Small intestine (tissue), 7 donors: ENCODE results near the gene HOXB8. TPM values are rescaled to one million over a fixed set of nuclear protein-coding genes. Genes with fewer than 3 reads are reported as not detected.

Experiments used
- DNase-seq, 2 donors: peaks; one replicate each; pipeline versions ENCODE4 v3.0.0 to v3.0.0-alpha.2; 2013
- FAIRE-seq: peaks from 2 replicates; lab custom pipeline; 2012; peaks lifted over from hg19 to GRCh38; lab: Jason Lieb, UNC
- H3K27ac ChIP-seq, 3 donors: one replicate each; pipeline ENCODE4 v1.5.1; 2013; ENCODE audit warnings: low read length in 2 of 3, mild to moderate bottlenecking in 2 of 3, control low read depth in 1 of 3, inconsistent platforms in 1 of 3, low read depth in 1 of 3, moderate library complexity in 1 of 3
- H3K27me3 ChIP-seq, 3 donors: one replicate each; pipeline ENCODE4 v1.6.1; 2013; ENCODE audit warnings: low read length in 3 of 3, inconsistent platforms in 1 of 3; ENCODE audit not compliant: control insufficient read depth in 3 of 3, insufficient read depth in 3 of 3
- H3K36me3 ChIP-seq, 3 donors: one replicate each; pipeline ENCODE4 v1.6.1; 2013; ENCODE audit warnings: low read length in 3 of 3, inconsistent platforms in 1 of 3, low read depth in 1 of 3, mild to moderate bottlenecking in 1 of 3, moderate library complexity in 1 of 3; ENCODE audit not compliant: control insufficient read depth in 3 of 3, insufficient read depth in 2 of 3
- H3K4me1 ChIP-seq, 3 donors: one replicate each; pipeline ENCODE4 v1.6.1; 2013; ENCODE audit warnings: low read length in 2 of 3, inconsistent platforms in 1 of 3, low read depth in 1 of 3, mild to moderate bottlenecking in 1 of 3, moderate library complexity in 1 of 3; ENCODE audit not compliant: control insufficient read depth in 3 of 3, insufficient read depth in 2 of 3
- H3K4me3 ChIP-seq, 3 donors: one replicate each; pipeline ENCODE4 v1.5.1; 2013; ENCODE audit warnings: low read length in 3 of 3, control low read depth in 1 of 3, inconsistent platforms in 1 of 3, low read depth in 1 of 3, mild to moderate bottlenecking in 1 of 3, moderate library complexity in 1 of 3
- H3K9me3 ChIP-seq, 2 donors: one replicate each; pipeline ENCODE4 v1.6.1; 2013; ENCODE audit warnings: low read depth in 1 of 2, low read length in 1 of 2; ENCODE audit not compliant: control insufficient read depth in 2 of 2, insufficient read depth in 1 of 2
- WGBS, 3 donors: extraction: QIAGEN DNeasy Blood & Tissue Kit; methylation state at CpG; one replicate each; pipeline ENCODE4 v1.1.7; 2013; 5-methylcytosine and 5-hydroxymethylcytosine counted together
- polyA plus RNA-seq, 4 donors: library from polyadenylated mRNA; stranded (reverse) in 3 of 4; unstranded in 1 of 4; fragments of 200-250 nt in 3 of 4; fragments of 120-200 nt in 1 of 4; gene quantifications; one replicate each; pipeline versions ENCODE4 v1.2.1 to v1.2.3, GENCODE V29; 2013
- donor health status: healthy with polysubstance abuse.
- donor health status: control.
- donor health status: control.
- donor health status: Bipolar disorder and iron deficiency.
- donor health status: healthy.

Gene HOXB8
- polyA plus RNA-seq, 4 donors, result 0.12 to 2.9 TPM; not detected in 2

- Histone ChIP-seq H3K36me3 (peaks cover 0 to 10% (median 0%) of the 10 kb centered on the region in 3 donors), H3K9me3 (no peaks in the 10 kb centered on the region), H3K27me3 (peaks cover 6 to 96% (median 10%) of the 10 kb centered on the region in 3 donors), H3K4me1 (peaks cover 0 to 26% (median 2%) of the 10 kb centered on the region in 3 donors), H3K27ac (peak overlapping the region in 2 of 3 donors; percentile 75 to 76), H3K4me3 (peak overlapping the region in 1 of 3 donors; percentile 43)
- FAIRE-seq, result no peak
- no peak for DNase-seq
- 24 to 29% (median 28%) methylated on average over 7 of the region's 7 CpGs for WGBS, 3 donors
Observed at GRCh38 chr17:48579471-48579759, 35.7 kb downstream of the HOXB8 start.

GRCh38 chr17:48578616-48579470 lies 36.2 kb downstream of the HOXB8 start:
- Histone ChIP-seq H3K4me3 (peak overlapping the region in 2 of 3 donors; percentile 43 to 53), H3K27ac (peak overlapping the region in 2 of 3 donors; percentile 75 to 76), H3K36me3 (peaks cover 0 to 12% (median 0%) of the 10 kb centered on the region in 3 donors), H3K4me1 (peaks cover 0 to 30% (median 2%) of the 10 kb centered on the region in 3 donors), H3K9me3 (no peaks in the 10 kb centered on the region), H3K27me3 (peaks cover 6 to 96% (median 10%) of the 10 kb centered on the region in 3 donors)
- WGBS, 3 donors, result 6 to 17% (median 14%) methylated on average over 43 of the region's 43 CpGs
- no peak for DNase-seq
- FAIRE-seq, result no peak

GRCh38 chr17:48577946-48578615 lies 37.0 kb downstream of the HOXB8 start, which contains the start of gene HOXB4:
TSS of gene HOXB4 (minus strand) at chr17:48578350. CDS start at chr17:48578319, 31 bp downstream.
- DNase-seq (peak in 1 of 2 donors; percentile 30), FAIRE-seq (no peak)
- Histone ChIP-seq H3K4me3 (peak within 1 kb of the TSS; percentile 43 to 54 (median 53)), H3K27me3 (peaks cover 6 to 96% (median 10%) of the 10 kb centered on the region in 3 donors), H3K36me3 (peaks cover 0 to 19% (median 0%) of the 10 kb centered on the region in 3 donors), H3K9me3 (no peaks in the 10 kb centered on the region), H3K4me1 (peaks cover 0 to 30% (median 2%) of the 10 kb centered on the region in 3 donors), H3K27ac (peak within 1 kb of the TSS in 2 of 3 donors; percentile 79 to 85)
- WGBS, 3 donors, result 1 to 7% (median 7%) methylated on average over 25 to 58 of the region's 58 CpGs

GRCh38 chr17:48577330-48577945 lies 37.7 kb downstream of the HOXB8 start:
- peaks cover 0 to 31% (median 2%) of the 10 kb centered on the region in 3 donors for H3K4me1 ChIP-seq
- H3K9me3 ChIP-seq, result no peaks in the 10 kb centered on the region
- no peak for FAIRE-seq
- H3K36me3 ChIP-seq, result peaks cover 0 to 24% (median 0%) of the 10 kb centered on the region in 3 donors
- H3K27me3 ChIP-seq, result peaks cover 6 to 96% (median 7%) of the 10 kb centered on the region in 3 donors
- 1 to 3% (median 2%) methylated on average over 16 to 19 of the region's 19 CpGs for WGBS, 3 donors
- H3K27ac ChIP-seq, result peak overlapping the region in 2 of 3 donors; percentile 79 to 80
- no peak for DNase-seq
- H3K4me3 ChIP-seq, result peak overlapping the region; percentile 33 to 54 (median 53)

- H3K4me1 ChIP-seq, result peaks cover 0 to 33% (median 2%) of the 10 kb centered on the region in 3 donors
- DNase-seq (no peak), FAIRE-seq (no peak)
- 10 to 28% (median 14%) methylated on average over 40 to 43 of the region's 43 CpGs for WGBS, 3 donors
- peaks cover 4 to 96% (median 6%) of the 10 kb centered on the region in 3 donors for H3K27me3 ChIP-seq
- H3K36me3 ChIP-seq, result peaks cover 0 to 28% (median 0%) of the 10 kb centered on the region in 3 donors
- H3K4me3 ChIP-seq, result peak overlapping the region in 1 of 3 donors; percentile 33
- peak overlapping the region in 2 of 3 donors; percentile 84 to 85 for H3K27ac ChIP-seq
- H3K9me3 ChIP-seq, result no peaks in the 10 kb centered on the region
Observed at GRCh38 chr17:48576479-48577309, 38.4 kb downstream of the HOXB8 start.

- Histone ChIP-seq H3K36me3 (peaks cover 0 to 36% (median 0%) of the 10 kb centered on the region in 3 donors), H3K9me3 (no peaks in the 10 kb centered on the region), H3K4me1 (peaks cover 0 to 36% (median 2%) of the 10 kb centered on the region in 3 donors), H3K27me3 (peaks cover 3 to 96% (median 4%) of the 10 kb centered on the region in 3 donors), H3K4me3 (peak overlapping the region in 1 of 3 donors; percentile 21), H3K27ac (peak overlapping the region in 2 of 3 donors; percentile 84 to 85)
- DNase-seq (no peak), FAIRE-seq (no peak)
- 16 to 30% (median 29%) methylated on average over 22 of the region's 22 CpGs for WGBS, 3 donors
Observed at GRCh38 chr17:48575673-48576478, 39.2 kb downstream of the HOXB8 start.

- peaks cover 0 to 34% (median 2%) of the 10 kb centered on the region in 3 donors for H3K4me1 ChIP-seq
- H3K36me3 ChIP-seq, result peaks cover 0 to 42% (median 0%) of the 10 kb centered on the region in 3 donors
- H3K27ac ChIP-seq, result peak overlapping the region in 2 of 3 donors; percentile 67 to 85
- H3K4me3 ChIP-seq, result peak overlapping the region in 1 of 3 donors; percentile 28
- 19 to 35% (median 30%) methylated on average over 7 of the region's 7 CpGs for WGBS, 3 donors
- DNase-seq (no peak), FAIRE-seq (no peak)
- H3K9me3 ChIP-seq, result no peaks in the 10 kb centered on the region
- peaks cover 4 to 96% (median 5%) of the 10 kb centered on the region in 3 donors for H3K27me3 ChIP-seq
Observed at GRCh38 chr17:48575066-48575582, 40.0 kb downstream of the HOXB8 start.
